CD14-positive monocyte (primary cell): ENCODE results near the gene ZNF554. TPM values are rescaled to one million over a fixed set of nuclear protein-coding genes. Genes with fewer than 3 reads are reported as not detected.

ENCODE experiments used
- DNase-seq, 3 donors: peaks; one replicate each; pipeline ENCODE4 v3.0.0-alpha.2; 2011 to 2022
- H2AFZ ChIP-seq: 2 replicates; pipeline ENCODE4 v1.6.0; 2012; ENCODE audit warnings: mild to moderate bottlenecking, low read depth, low read length, inconsistent platforms; ENCODE audit not compliant: insufficient read depth, poor library complexity, severe bottlenecking
- H3K27ac ChIP-seq, 2 donors: 1 replicate in 1 of 2; 2 replicates in 1 of 2; pipeline ENCODE4 v1.5.1; 2012 to 2013; ENCODE audit warnings: low read length in 2 of 2, control low read depth in 1 of 2, inconsistent platforms in 1 of 2, low read depth in 1 of 2, mild to moderate bottlenecking in 1 of 2
- H3K27me3 ChIP-seq, 2 donors: one replicate each; pipeline versions ENCODE4 v1.6.0 to v1.6.1; 2011 to 2013; ENCODE audit warnings: low read length in 2 of 2; ENCODE audit not compliant: control insufficient read depth in 2 of 2, insufficient read depth in 2 of 2
- H3K36me3 ChIP-seq, 2 donors: replicated peaks in 1 of 2; 1 replicate in 1 of 2; 2 replicates in 1 of 2; pipeline versions ENCODE4 v1.5.1 to v1.6.1; 2012 to 2013; ENCODE audit warnings: low read length in 2 of 2, control low read depth in 1 of 2, inconsistent platforms in 1 of 2, mild to moderate bottlenecking in 1 of 2; ENCODE audit not compliant: insufficient read depth in 2 of 2, control insufficient read depth in 1 of 2
- H3K4me1 ChIP-seq, 2 donors: 1 replicate in 1 of 2; 2 replicates in 1 of 2; pipeline versions ENCODE4 v1.5.1 to v1.6.1; 2012 to 2013; ENCODE audit warnings: low read length in 2 of 2, control low read depth in 1 of 2, inconsistent platforms in 1 of 2, mild to moderate bottlenecking in 1 of 2, moderate library complexity in 1 of 2; ENCODE audit not compliant: insufficient read depth in 2 of 2, control insufficient read depth in 1 of 2
- H3K4me2 ChIP-seq: replicated peaks from 2 replicates; pipeline ENCODE3; 2012; ENCODE audit warnings: low read length, moderate library complexity, mild to moderate bottlenecking; ENCODE audit not compliant: poor library complexity, severe bottlenecking; ENCODE audit errors: extremely low read depth
- H3K4me3 ChIP-seq, 3 experiments: fragments of 200-600 bp in 1 of 3; sonication (generic) in 1 of 3; replicated peaks in 1 of 3; 1 replicate in 2 of 3; 2 replicates in 1 of 3; pipeline ENCODE4 v1.5.1; 2011 to 2013; ENCODE audit warnings: low read length in 3 of 3, mild to moderate bottlenecking in 3 of 3, control low read depth in 2 of 3, low read depth in 2 of 3, inconsistent platforms in 1 of 3, moderate library complexity in 1 of 3
- H3K79me2 ChIP-seq: 2 replicates; pipeline ENCODE4 v1.6.0; 2012; ENCODE audit warnings: mild to moderate bottlenecking, control low read depth, inconsistent platforms, low read length, moderate library complexity; ENCODE audit not compliant: insufficient read depth
- H3K9ac ChIP-seq: 2 replicates; pipeline ENCODE4 v1.6.0; 2017; ENCODE audit warnings: low read length, mild to moderate bottlenecking; ENCODE audit not compliant: insufficient read depth, poor library complexity, severe bottlenecking
- H3K9me3 ChIP-seq, 2 donors: replicated peaks in 1 of 2; 1 replicate in 1 of 2; 2 replicates in 1 of 2; pipeline versions ENCODE4 v1.5.1 to v1.6.1; 2012 to 2013; ENCODE audit warnings: low read length in 2 of 2, control low read depth in 1 of 2; ENCODE audit not compliant: control insufficient read depth in 1 of 2, insufficient read depth in 1 of 2
- H4K20me1 ChIP-seq: 2 replicates; pipeline ENCODE4 v1.6.0; 2012; ENCODE audit warnings: mild to moderate bottlenecking, low read length, control low read depth, moderate library complexity; ENCODE audit not compliant: insufficient read depth
- H3K27ac Mint-ChIP-seq, 7 donors: one replicate each; pipeline ENCODE4 v1.8.0; 2020; ENCODE audit warnings: mild to moderate bottlenecking in 7 of 7, mixed read lengths in 7 of 7, moderate library complexity in 6 of 7, inconsistent platforms in 2 of 7
- H3K27me3 Mint-ChIP-seq, 3 donors: one replicate each; pipeline ENCODE4 v1.8.0; 2021 to 2022; ENCODE audit warnings: low read depth in 3 of 3, mild to moderate bottlenecking in 3 of 3, mixed read lengths in 3 of 3, moderate library complexity in 3 of 3, inconsistent platforms in 1 of 3
- H3K36me3 Mint-ChIP-seq, 2 donors: one replicate each; pipeline ENCODE4 v1.8.0; 2020; ENCODE audit warnings: mixed read lengths in 2 of 2, inconsistent platforms in 1 of 2, mild to moderate bottlenecking in 1 of 2
- H3K4me1 Mint-ChIP-seq: one replicate; pipeline ENCODE4 v1.8.0; 2020; ENCODE audit warnings: mild to moderate bottlenecking, mixed read lengths
- H3K4me3 Mint-ChIP-seq, 2 donors: one replicate each; pipeline ENCODE4 v1.8.0; 2020; ENCODE audit warnings: mild to moderate bottlenecking in 2 of 2, mixed read lengths in 2 of 2, moderate library complexity in 1 of 2
- H3K9me3 Mint-ChIP-seq, 7 donors: one replicate each; pipeline ENCODE4 v1.8.0; 2020 to 2022; ENCODE audit warnings: mixed read lengths in 7 of 7, mild to moderate bottlenecking in 6 of 7, moderate library complexity in 6 of 7, inconsistent platforms in 2 of 7
- CTCF ChIP-seq: fragments of 200-600 bp; IDR thresholded peaks from one replicate; pipeline ENCODE4 v1.8.0; 2022; ENCODE audit warnings: antibody characterized with exemption, mild to moderate bottlenecking
- WGBS: methylation state at CpG from one replicate; pipeline ENCODE4 v1.1.5; 2013; ENCODE audit warnings: missing lambda C conversion rate; ENCODE audit not compliant: insufficient coverage; 5-methylcytosine and 5-hydroxymethylcytosine counted together
- intact Hi-C, 2 donors: fragments of 100-400 bp; cut with micrococcal nuclease; formaldehyde crosslinking; loops; one replicate each; pipeline versions ENCODE4 v1.15.0 to v1.15.1; 2023
- polyA plus RNA-seq, 3 donors: library from polyadenylated mRNA; depleted of rRNA in 1 of 3; unstranded in 2 of 3; stranded (reverse) in 1 of 3; fragments of 300-500 nt in 2 of 3; fragments of >200 nt in 1 of 3; fragmentation: Illumina TruSeq in 2 of 3; gene quantifications; 1 replicate in 2 of 3; 2 replicates in 1 of 3; pipeline ENCODE4 v1.2.3, GENCODE V29; 2012 to 2021

Gene ZNF554
- polyA plus RNA-seq, 3 donors = 0.79 to 1.7 (median 0.91) TPM

- Histone ChIP-seq H3K4me2 (no peak overlapping the region), H3K27ac (no peak overlapping the region), H3K9ac (no peak overlapping the region), H3K27me3 (no peaks in the 10 kb centered on the region), H2AFZ (no peak overlapping the region), H3K4me3 (no peak overlapping the region), H4K20me1 (peaks cover 32% of the 10 kb centered on the region), H3K9me3 (no peaks in the 10 kb centered on the region), H3K36me3 (peaks cover 3 to 15% of the 10 kb centered on the region in 2 donors), H3K4me1 (peaks cover 32 to 45% of the 10 kb centered on the region in 2 donors), H3K79me2 (peaks cover 95% of the 10 kb centered on the region)
- Mint-ChIP-seq H3K27ac (peak overlapping the region in 3 of 7 donors; percentile 14 to 47 (median 16)), H3K4me1 (peaks cover 43% of the 10 kb centered on the region), H3K4me3 (no peak overlapping the region), H3K36me3 (peaks cover 15 to 42% of the 10 kb centered on the region in 2 donors), H3K27me3 (peaks cover 0 to 2% (median 2%) of the 10 kb centered on the region in 3 donors), H3K9me3 (no peaks in the 10 kb centered on the region)
- no peak for TF ChIP-seq CTCF
- 90% methylated on average over 9 of the region's 19 CpGs for WGBS
- intact Hi-C loops = no loop called here
- no peak for DNase-seq
These were observed 41.5 kb upstream of the ZNF554 start for GRCh38 chr19:2777952-2778683.

- Histone ChIP-seq H3K36me3 (peaks cover 3 to 15% of the 10 kb centered on the region in 2 donors), H3K4me2 (no peak overlapping the region), H3K27ac (no peak overlapping the region), H3K9ac (no peak overlapping the region), H4K20me1 (peaks cover 30% of the 10 kb centered on the region), H3K27me3 (no peaks in the 10 kb centered on the region), H3K79me2 (peaks cover 96% of the 10 kb centered on the region), H2AFZ (no peak overlapping the region), H3K9me3 (no peaks in the 10 kb centered on the region), H3K4me3 (no peak overlapping the region), H3K4me1 (peaks cover 40 to 55% of the 10 kb centered on the region in 2 donors)
- H3K27ac Mint-ChIP-seq = peak overlapping the region in 2 of 7 donors; percentile 3 to 41
- DNase-seq = no peak
- H3K36me3 Mint-ChIP-seq = peaks cover 11 to 37% of the 10 kb centered on the region in 2 donors
- no peak for TF ChIP-seq CTCF
- H3K9me3 Mint-ChIP-seq = no peaks in the 10 kb centered on the region
- H3K4me3 Mint-ChIP-seq = no peak overlapping the region
- WGBS = 93% methylated on average over 10 of the region's 14 CpGs
- peaks cover 53% of the 10 kb centered on the region for H3K4me1 Mint-ChIP-seq
- intact Hi-C loops = no loop called here
- H3K27me3 Mint-ChIP-seq = peaks cover 0 to 2% (median 0%) of the 10 kb centered on the region in 3 donors
These were observed 40.4 kb upstream of the ZNF554 start for GRCh38 chr19:2779121-2779740.
